Measurements from ENCODE around the gene PCDH9. TPM values are rescaled to one million over a fixed set of nuclear protein-coding genes. Genes with fewer than 3 reads are reported as not detected.
"Not testable (repeated sequence)": the region's sequence is repeated elsewhere in the genome, so short reads cannot be mapped to it uniquely, and the experiment has no call there.

The PCDH9 gene
- total RNA-seq, 1 experiment from 2014 or later = under 0.01 TPM

DNA sequence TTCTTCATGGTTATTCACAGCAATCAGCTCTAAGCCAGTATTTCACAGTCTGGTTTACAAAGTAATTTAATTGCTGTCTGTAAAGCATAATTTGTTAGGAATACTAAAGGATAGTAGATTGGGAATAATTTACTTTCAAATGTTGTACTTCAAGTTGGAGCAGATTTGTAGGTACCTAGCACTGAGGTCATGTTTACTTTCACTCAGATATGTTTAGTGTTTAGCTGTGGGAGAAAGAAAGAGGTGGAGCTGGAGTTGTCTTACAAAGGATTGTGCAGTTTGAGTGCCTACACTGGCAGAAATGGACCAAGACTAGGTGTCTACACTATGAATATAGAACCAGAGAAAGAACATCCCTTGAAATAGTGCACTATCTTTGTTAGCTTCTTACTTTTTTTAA, 464.6 kb downstream of the PCDH9 start:
- no peak for DNase-seq (ENCODE audit: low read depth)

DNA sequence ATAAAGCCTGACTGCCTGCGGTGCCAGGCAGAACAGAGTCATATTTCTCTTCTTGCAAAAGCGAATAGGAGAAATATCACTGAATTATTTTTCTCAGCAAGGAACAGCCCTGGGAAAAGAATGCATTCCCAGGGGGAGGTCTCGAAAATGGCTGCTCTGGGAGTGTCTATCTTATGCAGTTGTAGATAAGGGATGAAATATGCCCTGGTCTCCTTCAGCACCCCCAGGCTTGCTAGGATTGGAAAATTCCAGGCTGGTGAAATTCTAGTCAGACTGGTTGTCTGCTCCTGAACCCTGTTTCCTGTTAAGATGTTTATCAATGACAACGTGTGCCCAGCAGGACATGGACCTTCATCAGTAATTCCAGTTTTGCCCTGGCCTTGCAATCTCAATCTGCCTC, 469.5 kb downstream of the PCDH9 start:
- DNase-seq (ENCODE audit: low read depth) = not testable (repeated sequence)

DNA sequence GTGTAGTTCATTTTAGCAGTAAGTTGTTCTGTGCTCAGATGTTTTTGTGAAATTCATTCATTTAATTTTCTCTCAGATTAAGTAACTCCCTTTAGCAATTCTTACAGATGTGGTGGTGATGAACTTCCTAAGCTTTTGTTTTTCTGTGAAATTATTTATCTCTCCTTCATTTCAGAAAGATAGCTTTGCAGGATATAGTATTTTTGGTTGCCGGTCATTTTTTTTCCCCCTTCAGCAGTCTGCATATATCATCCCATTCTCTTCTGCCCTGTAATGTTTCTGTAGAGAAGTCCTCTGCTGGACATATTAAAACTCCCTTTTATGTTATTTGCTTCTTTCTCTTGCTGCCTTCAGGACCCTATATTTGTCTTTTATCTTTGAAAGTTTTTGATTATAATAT, 470.2 kb downstream of the PCDH9 start:
- no peak for DNase-seq (ENCODE audit: low read depth)

DNA sequence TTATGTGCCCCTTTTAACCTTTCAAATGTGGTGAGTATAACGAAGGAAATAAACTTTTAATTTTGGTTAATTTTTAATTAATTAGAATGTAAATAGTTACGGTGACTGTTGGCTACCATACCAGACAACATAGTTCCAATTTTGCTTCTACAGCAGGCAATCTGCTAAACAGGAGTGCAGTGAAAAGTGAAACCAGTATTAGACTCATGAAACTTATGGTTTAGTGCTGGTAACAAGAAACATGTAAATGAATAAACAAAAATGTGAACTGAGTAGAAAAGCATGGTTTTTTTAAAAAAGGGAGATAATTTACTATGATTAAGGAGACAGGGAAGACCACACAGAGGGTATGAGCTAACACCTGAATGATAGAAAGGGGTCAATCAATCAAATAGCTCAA, 478.4 kb downstream of the PCDH9 start:
- DNase-seq (ENCODE audit: low read depth) = no peak

DNA sequence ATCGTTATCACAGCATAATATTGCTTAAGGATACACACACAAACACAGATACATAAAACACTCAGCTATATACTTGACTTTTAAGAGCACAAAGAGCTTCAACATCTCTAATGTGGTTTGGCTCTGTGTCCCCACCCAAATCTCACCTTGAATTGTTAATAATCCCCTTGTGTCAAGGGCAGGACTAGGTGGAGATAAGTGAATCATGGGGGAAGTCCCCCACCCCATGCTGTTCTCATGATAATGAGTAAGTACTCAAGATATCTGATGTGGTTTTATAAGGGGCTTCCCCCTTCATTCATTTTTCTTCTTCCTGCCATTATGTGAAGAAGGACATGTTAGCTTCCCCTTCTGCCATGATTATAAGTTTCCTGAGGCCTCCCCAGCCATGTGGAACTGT, 481.4 kb downstream of the PCDH9 start:
- no peak for DNase-seq (ENCODE audit: low read depth)

DNA sequence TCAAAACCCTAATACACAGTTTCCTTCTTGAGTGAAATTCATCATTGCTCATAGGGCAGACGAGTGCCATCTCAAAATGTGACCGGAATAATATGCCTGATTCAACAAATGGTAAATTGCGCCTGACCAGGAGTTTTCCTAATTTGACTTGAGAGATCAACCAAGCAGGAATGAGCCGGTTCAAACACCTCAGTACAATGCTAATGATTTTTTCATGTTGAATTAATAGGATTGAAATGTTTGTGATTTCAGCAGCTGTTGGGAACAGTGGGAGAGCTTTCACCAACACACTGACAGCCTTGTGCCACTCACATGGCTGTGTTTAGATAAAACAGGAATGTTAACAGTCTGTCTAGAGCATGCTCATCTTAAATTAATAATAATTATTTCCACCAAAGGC, 484.8 kb downstream of the PCDH9 start:
- DNase-seq (ENCODE audit: low read depth) = no peak

DNA sequence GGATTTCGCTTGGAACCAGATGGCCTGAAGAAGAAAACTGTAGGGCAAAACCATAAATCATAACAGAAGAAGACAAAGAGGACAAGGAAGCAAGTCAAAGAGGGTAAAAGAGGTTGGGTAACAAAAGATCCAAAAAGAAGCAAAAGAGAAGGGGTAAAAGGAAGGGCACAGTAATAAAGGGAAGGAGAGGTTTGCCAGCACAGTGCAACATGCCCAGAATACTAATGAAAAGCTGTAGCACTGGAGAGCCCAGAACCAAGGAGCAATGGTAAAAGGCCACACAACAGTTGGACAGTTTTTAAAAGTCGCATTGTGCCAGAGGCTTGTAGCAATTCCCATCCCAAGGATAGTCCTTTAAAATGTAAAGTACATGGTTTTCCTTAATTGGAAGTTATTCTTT, 506.6 kb downstream of the PCDH9 start:
- DNase-seq (ENCODE audit: low read depth) = no peak

DNA sequence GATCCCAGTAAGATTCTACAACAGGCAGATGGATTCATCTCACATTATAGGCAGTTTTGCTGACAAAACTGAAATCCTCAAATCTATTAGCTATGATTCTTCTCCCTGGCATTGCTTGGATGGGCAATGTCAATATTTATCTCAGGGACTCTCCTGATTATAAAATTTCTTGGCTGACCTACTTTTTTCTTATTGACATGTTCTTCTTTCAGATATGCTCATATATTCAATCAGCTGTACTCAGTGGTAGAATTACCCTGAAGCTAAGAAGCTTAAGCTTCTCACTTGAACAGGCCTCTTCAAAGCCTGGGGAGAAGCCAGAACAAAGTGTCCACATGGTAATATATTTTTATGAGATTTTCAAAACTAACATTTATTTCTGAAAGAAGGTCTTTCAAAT, 513.6 kb downstream of the PCDH9 start:
- no peak for DNase-seq (ENCODE audit: low read depth)

DNA sequence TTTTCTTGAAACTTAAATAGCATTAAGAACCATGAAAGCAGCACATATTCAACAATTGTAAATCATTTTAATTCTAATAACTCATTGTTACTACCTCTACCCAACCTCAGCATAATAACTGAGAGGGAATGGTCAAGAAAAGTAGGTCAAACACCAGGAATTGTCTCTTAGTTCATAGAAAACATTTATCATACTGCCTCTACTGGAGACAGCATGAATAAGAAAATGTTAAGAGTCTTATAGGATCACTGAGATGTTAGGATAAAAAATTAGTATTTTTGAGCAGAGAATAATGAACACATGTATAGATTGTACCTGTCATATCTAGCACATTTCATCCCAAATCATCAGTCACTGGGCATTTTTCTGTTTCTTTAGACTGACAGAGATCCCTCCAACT, 515.3 kb downstream of the PCDH9 start:
- DNase-seq (ENCODE audit: low read depth) = no peak

DNA sequence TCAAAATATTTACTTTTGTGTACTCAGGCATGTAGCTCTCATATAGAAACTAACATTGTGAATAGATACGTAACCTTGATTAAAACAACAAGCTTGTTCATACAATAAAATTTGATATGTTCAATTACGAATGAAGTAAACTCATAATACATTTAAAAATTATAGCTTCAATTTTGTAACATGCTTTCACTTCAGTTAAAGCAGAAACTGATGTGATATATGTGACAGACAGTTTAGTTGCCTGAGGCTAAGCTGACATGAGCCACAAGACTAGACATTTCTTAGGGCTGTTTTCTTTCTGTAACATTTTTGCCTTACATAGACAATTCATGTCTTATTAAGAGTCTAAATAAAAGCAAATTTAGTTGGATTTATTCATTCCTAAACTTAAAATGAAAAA, 526.0 kb downstream of the PCDH9 start:
- no peak for DNase-seq (ENCODE audit: low read depth)

DNA sequence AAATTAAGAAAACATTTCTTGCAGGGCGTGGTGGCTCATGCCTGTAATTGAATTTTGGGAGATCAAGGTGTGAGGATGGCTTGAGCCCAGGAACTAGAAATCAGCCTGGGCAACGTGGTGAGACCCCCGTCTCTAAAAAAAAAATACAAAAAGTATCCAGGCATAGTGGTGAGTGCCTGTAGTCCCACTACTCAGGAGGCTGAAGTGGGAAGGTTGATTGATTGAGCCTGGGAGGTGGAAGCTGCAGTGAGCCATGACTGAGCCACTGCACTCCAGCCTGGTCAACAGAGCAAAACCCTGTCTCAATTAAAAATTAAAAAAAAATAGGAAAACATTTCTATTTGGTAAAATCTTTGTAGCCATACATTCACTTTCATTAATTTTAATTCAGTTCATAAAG, 526.5 kb downstream of the PCDH9 start:
- no peak for DNase-seq (ENCODE audit: low read depth)

DNA sequence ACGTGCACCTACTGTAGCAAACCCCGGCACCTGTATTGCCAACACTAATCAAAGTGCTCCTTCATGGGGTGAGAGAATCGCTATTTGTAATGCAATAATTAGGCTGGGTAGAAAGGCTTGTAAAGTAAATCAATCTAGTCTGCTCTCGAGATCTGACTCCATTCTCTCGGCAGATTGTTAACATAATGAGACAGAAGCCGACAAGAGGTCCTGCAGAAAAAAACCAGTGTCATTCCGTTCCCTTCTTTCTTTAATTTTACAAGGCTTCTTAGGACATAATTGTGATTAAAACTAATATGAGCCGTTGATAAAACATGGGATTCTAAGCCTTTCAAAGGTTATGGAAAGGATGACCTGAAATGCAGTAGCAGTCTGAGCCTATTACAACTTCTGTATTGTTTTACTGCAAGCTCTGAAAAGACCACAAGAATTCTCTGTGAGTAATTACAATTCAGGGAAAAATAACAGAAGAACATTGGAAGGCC, 530.0 kb downstream of the PCDH9 start:
- DNase-seq (ENCODE audit: low read depth) = no peak

DNA sequence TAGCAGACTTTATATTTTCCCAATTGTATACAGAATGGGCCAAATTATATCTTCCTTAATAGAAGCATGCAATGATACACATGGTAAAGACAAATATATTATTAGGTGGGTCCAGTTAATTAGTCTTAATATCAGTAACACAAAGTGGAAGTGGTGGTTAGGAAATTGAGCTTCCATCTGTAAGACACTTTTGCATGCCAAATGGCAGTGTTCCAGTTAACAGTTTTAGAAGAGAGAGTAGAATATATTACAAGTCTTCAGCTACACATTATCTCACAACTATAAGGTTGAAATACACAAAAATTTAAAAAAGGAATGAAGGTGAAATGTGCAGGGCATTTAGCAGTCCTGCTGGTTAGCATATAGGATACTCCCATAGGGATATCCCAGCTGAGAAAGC, 536.5 kb downstream of the PCDH9 start:
- DNase-seq (ENCODE audit: low read depth) = no peak

DNA sequence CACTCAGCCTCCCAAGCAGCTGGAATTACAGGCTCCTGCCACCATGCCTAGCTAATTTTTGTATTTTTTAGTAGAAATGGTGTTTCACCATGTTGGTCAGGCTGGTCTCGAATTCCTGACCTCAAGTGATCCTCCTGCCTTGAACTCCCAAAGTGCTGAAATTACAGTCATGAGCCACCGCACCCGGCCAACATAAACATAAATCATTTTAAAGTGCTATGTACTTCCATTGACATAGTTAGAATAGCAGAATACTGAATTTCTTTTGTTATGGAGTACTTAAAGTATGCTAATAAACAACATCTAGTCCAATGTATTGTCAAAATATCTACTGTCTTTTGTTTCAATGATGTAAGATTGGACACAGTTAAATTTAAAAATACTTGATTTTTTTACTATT, 539.0 kb downstream of the PCDH9 start:
- DNase-seq (ENCODE audit: low read depth) = no peak

DNA sequence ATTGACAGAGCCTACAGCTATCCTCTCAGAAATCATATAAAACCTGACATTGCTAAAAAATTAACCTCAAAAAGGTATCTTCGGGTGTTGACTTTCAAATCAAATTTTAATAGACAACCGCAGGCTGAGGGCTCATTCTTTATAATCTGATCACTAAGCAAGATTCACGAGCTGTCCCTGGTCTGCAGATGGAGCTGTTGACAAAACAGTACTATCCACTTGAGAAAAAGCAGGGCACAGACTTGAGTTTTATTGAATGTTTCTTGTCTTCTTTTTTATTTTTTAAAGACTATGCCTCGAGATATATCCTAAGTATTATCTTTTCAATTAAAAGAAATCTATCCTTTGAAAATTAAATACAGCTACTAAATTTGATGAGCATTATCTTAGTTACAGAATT, 540.5 kb downstream of the PCDH9 start:
- DNase-seq (ENCODE audit: low read depth) = no peak

DNA sequence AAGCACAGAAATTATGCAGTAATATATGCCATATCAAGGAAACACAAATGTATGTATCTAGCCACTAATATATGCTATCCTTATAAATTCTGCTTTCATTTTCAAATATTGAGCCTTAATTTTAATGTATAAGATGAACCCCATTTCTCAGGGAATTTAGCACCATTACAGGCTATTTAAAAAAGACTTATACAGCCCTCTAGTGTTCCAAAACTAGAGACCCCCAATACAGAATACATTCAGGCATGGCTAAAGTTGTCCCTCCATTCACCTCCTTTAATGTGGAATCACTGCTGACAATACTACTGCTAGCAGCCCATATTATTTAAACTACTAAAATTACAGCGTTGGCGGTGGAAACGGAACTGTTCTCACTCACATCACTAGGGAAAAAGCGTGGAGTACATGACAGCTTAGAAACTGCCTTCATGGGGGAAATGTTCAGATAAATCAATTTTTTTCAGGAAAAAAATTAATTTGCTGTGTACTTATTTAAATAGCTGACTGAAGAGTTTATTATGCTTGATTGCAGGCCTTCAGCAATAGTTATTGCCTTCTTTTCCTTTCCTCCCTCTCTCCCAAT, 541.0 kb downstream of the PCDH9 start:
- DNase-seq (ENCODE audit: low read depth) = no peak

DNA sequence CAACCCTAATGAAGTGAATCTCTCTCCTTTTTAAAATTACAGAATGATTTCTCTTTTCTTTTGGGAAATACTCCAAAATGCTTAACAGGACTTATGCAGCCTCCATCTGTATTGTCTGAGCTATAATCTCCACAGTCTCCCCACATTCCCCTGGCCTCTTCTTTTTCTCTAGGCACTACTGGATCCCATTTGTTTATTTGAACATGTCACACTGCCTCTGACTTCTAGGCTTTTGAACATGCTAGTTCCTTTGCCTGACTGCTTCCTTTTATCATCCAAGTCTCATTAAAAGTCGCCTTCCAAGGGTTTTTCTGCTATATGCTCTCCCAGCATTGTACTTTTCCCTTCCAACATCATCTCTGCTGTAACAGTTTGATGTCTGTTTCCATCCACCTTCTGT, 548.7 kb downstream of the PCDH9 start:
- DNase-seq (ENCODE audit: low read depth) = no peak

DNA sequence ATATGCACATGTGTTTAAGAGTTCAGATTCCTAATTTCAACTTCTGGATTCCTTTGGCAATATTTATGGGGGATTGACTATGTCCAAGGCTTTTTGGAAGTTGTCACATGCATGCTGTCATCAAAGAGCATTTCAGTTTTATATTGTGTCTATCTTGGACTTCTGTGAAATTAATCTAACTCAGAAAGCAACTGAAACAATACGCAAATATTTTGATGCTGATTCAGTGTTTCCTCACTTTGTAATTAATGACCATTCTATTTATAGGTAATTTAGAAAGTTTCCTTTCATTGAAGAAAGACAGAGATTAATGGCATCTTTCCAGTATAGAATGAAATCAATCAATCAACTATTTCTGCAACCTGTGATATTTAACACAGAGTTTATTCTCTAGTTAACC, 550.1 kb downstream of the PCDH9 start:
- no peak for DNase-seq (ENCODE audit: low read depth)

DNA sequence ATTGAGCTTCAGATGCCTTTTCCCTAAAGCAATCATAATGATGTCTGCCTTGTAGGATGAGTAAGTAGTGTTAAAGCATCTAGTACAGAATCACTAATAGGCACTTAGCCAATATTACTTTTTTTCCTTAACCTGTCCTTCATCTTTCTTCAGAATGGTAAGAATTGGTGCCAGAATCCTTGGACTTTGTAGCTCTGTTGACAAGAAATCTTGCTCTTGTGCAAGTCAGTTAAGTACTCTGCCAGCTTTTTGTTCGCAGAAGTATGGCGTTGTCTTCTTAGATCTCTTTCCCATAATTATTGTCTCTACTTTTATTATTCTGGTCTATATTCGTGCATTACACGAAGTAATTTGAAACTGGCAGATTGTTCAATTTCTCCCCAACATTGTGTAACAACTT, 554.5 kb downstream of the PCDH9 start:
- no peak for DNase-seq (ENCODE audit: low read depth)

DNA sequence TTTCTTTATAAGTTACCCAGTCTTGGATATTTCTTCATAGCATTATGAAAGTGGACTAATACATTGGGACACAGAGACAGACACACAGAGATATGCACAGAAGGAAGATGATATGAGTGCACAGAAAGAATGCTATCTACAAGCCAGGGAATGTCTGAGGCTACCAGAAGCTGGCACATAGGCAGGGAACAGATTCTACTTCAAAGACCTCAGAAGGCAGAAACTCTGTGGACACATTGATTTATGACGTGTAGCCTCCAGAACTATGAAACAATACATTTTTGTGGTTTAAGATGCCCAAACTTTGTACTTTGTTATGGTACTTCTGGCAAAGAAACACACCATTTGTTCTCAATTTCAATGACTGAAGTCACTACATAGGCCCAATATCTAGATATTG, 556.7 kb downstream of the PCDH9 start:
- no peak for DNase-seq (ENCODE audit: low read depth)

DNA sequence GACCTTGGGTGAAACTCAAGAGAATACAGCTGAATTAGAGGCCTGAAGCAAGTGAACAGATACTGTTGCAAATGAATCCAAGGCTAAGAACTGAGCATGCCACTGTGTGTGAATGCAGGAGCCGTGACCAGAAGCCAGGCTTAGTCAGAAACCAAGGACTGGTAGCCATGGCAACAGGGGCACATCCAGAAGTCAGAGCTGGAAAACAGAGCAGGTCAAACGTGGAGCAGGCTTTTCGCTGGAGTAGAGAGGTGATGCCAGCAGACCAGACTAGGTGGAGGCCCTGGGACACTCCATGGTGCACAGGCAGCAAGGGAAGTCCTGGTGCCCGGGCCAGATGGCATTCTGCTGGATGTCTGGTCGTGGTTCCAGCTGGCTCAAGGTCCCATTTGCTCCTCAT, 564.1 kb downstream of the PCDH9 start:
- peak; percentile 4 for DNase-seq (ENCODE audit: low read depth)

DNA sequence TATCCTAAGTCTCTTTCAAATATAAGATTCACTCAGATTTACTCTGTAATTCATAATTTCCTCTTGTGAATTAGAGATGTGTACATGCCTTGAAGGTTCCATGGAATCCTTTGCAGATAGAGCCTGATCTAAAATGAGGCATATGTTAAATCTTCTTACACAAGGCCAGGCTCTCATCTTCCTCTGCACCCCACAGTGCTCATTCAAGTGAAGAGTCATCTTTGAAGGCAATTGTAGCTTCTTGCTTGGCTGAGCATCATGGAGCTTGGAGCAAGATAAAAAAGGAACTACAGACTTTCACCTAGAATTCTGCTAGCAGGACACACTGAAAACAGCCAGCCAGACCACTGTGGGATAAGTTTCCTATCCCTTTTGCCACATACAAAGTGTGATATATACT, 566.4 kb downstream of the PCDH9 start:
- DNase-seq (ENCODE audit: low read depth) = no peak

DNA sequence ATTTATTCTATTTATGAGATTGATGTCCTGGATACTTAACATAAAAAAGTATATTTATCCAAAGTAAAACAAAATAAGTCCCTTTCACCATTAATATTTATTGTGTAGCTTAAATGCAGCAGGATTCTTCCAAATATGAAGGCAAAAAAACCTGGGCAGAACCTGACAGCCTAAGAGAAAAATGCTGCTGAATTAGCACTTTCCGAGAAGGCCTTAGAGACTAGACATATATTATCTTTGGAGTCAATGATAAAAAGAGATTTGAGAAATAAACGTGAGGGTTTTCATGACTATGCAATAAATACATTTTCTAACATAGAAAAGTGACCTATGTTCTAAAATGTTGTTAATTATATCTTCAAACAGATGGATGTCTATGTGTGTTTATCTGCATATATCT, 566.9 kb downstream of the PCDH9 start:
- no peak for DNase-seq (ENCODE audit: low read depth)

DNA sequence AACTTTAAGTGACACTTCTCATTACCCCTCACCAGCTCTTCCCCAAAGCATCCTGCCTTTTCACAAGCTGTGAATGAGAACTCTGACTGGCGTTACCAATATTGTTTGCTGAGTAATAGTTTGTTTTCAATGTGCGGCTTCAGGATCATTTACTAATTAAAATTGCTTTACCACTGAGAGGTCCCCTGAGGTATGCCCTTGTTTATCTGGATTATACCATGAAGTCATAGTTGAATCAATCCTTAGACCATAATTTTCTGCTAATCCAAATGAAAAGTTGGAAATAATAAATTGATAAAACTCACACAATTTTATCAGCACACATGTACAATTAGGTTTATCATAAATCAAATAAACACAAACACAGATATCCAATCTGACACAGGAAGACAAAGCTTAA, 568.8 kb downstream of the PCDH9 start:
- DNase-seq (ENCODE audit: low read depth) = no peak

DNA sequence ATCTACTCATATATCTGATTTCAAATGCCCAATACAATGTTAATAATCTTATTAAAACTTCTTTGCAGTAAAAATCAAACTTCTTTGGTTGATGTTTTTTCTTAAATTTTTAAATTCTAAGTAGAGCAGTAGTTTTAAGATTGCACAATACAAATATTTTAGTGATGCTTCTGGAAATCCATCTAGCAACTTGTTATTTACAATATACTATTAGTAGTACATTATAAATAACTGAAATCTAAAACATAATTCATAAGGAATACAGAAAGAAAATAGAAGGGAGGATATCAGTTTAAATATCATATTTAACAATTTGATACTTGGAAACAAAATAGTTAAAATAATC, 569.7 kb downstream of the PCDH9 start:
- DNase-seq (ENCODE audit: low read depth) = no peak

Data from Daoy (cell line).